Mucosa of descending colon (tissue), 3 donors: ENCODE results near the gene PROZ. TPM values are rescaled to one million over a fixed set of nuclear protein-coding genes. Genes with fewer than 3 reads are reported as not detected.

Experiments
- ATAC-seq: fragments of 200-7000 bp; cut with Tn5 transposase; one replicate; pipeline ENCODE4 v1.9.1; 2020; ENCODE audit warnings: mild to moderate bottlenecking, moderate library complexity
- DNase-seq, 3 donors: peaks; one replicate each; pipeline ENCODE4 v3.0.0-alpha.2; 2020
- H3K36me3 ChIP-seq: fragments of 200-600 bp; one replicate; pipeline ENCODE4 v1.8.0; 2021; ENCODE audit warnings: low read depth, mild to moderate bottlenecking
- H3K4me1 ChIP-seq: fragments of 200-600 bp; one replicate; pipeline ENCODE4 v1.8.0; 2021; ENCODE audit warnings: low read depth, mild to moderate bottlenecking
- H3K4me3 ChIP-seq: fragments of 200-600 bp; one replicate; pipeline ENCODE4 v1.8.0; 2021; ENCODE audit warnings: mild to moderate bottlenecking
- H3K9me3 ChIP-seq: fragments of 200-600 bp; one replicate; pipeline ENCODE4 v1.8.0; 2021; ENCODE audit warnings: mild to moderate bottlenecking
- CTCF ChIP-seq: fragments of 200-600 bp; IDR thresholded peaks from one replicate; pipeline ENCODE4 v1.8.0; 2022; ENCODE audit warnings: antibody characterized with exemption, mild to moderate bottlenecking
- intact Hi-C, 2 donors: fragments of 100-400 bp; cut with DNase I in 1 of 2; cut with micrococcal nuclease in 1 of 2; formaldehyde crosslinking; loops; one replicate each; pipeline versions ENCODE4 v1.11.0 to v1.11.1; 2022; cut with DNase I, micrococcal nuclease
- total RNA-seq, 3 donors: library from RNA; stranded (reverse); fragmentation: NEBNext Ultra II Directional in 2 of 3; extraction: Animal tissue kit (Norgen Biotek cat#: 25700) in 2 of 3; gene quantifications; one replicate each; pipeline versions ENCODE4 v1.2.1 to v1.2.4, GENCODE V29; 2021 to 2023
- donor health status: DM: no; HTN: no; CAD: no; lungs with moderate emphysema.
- donor health status: DM: no; HTN: no; CAD: no.
- donor health status: DM: no; HTN: yes; CAD: no.

PROZ gene
- total RNA-seq, 3 donors from 2014 or later = not detected

GRCh38 chr13:113143466-113144254 lies 14.8 kb upstream of the PROZ start:
- DNase-seq (no peak), ATAC-seq (no peak)
- H3K4me1 ChIP-seq = no peaks in the 10 kb centered on the region
- H3K4me3 ChIP-seq = no peak overlapping the region
- intact Hi-C loops = no loop called here
- no peak for TF ChIP-seq CTCF
- no peaks in the 10 kb centered on the region for H3K36me3 ChIP-seq
- no peaks in the 10 kb centered on the region for H3K9me3 ChIP-seq

GRCh38 chr13:113144255-113144629 lies 14.2 kb upstream of the PROZ start:
- no peaks in the 10 kb centered on the region for H3K36me3 ChIP-seq
- ATAC-seq = no peak
- no peak overlapping the region for H3K4me3 ChIP-seq
- no peaks in the 10 kb centered on the region for H3K4me1 ChIP-seq
- H3K9me3 ChIP-seq = no peaks in the 10 kb centered on the region
- no peak for TF ChIP-seq CTCF
- no peak for DNase-seq
- intact Hi-C loops = no loop called here

GRCh38 chr13:113145496-113145895 lies 13.0 kb upstream of the PROZ start:
- Histone ChIP-seq H3K36me3 (no peaks in the 10 kb centered on the region), H3K4me1 (no peaks in the 10 kb centered on the region), H3K9me3 (no peaks in the 10 kb centered on the region), H3K4me3 (no peak overlapping the region)
- no peak for ATAC-seq
- DNase-seq = no peak
- TF ChIP-seq CTCF = no peak
- intact Hi-C loops = no loop called here

- intact Hi-C loops = no loop called here
- no peaks in the 10 kb centered on the region for H3K4me1 ChIP-seq
- H3K4me3 ChIP-seq = no peak overlapping the region
- H3K9me3 ChIP-seq = no peaks in the 10 kb centered on the region
- H3K36me3 ChIP-seq = no peaks in the 10 kb centered on the region
- ATAC-seq (no peak), DNase-seq (no peak)
- no peak for TF ChIP-seq CTCF
Observed at GRCh38 chr13:113145911-113146598, 12.4 kb upstream of the PROZ start.

GRCh38 chr13:113146750-113147149 lies 11.7 kb upstream of the PROZ start:
- DNase-seq (no peak), ATAC-seq (no peak)
- no peak for TF ChIP-seq CTCF
- Histone ChIP-seq H3K9me3 (no peaks in the 10 kb centered on the region), H3K4me1 (no peaks in the 10 kb centered on the region), H3K4me3 (no peak overlapping the region), H3K36me3 (no peaks in the 10 kb centered on the region)
- intact Hi-C loops = no loop called here
